ENCODE results near the gene ALKBH6.

DNA sequence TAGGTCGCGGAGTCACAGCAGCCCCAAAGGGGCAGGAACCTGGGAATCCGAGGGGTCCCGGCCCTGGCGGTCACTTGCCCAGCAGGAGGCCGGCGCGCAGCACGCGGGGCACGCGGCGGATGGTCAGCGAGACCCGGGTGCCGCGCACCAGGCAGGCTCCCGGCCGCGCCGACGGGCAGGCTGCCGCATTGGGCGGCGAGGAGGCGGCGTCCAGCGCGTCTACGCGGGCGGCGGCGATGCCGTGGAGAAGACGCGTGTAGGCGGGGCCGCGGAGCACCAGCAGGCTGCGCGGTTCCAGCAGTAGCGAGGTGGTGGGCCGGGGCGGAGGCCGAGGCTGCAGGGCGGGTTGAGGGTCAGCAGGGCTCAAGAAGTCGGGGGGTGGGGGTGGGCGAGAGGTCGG is 4.8 kb downstream of the ALKBH6 start:
- TF ChIP-seq, protein P1, sequence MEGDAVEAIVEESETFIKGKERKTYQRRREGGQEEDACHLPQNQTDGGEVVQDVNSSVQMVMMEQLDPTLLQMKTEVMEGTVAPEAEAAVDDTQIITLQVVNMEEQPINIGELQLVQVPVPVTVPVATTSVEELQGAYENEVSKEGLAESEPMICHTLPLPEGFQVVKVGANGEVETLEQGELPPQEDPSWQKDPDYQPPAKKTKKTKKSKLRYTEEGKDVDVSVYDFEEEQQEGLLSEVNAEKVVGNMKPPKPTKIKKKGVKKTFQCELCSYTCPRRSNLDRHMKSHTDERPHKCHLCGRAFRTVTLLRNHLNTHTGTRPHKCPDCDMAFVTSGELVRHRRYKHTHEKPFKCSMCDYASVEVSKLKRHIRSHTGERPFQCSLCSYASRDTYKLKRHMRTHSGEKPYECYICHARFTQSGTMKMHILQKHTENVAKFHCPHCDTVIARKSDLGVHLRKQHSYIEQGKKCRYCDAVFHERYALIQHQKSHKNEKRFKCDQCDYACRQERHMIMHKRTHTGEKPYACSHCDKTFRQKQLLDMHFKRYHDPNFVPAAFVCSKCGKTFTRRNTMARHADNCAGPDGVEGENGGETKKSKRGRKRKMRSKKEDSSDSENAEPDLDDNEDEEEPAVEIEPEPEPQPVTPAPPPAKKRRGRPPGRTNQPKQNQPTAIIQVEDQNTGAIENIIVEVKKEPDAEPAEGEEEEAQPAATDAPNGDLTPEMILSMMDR (IDR thresholded peaks at IDR 0.05; ENCODE audit: control extremely low read depth in 1 of 3, insufficient read depth in 1 of 3, low read depth in 1 of 3, low read length in 3 of 3): no peak
- TF ChIP-seq, protein P2, sequence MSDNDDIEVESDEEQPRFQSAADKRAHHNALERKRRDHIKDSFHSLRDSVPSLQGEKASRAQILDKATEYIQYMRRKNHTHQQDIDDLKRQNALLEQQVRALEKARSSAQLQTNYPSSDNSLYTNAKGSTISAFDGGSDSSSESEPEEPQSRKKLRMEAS (IDR thresholded peaks at IDR 0.05): peak; percentile 57; the same call in 1 of the 2 replicates
- TF ChIP-seq POLR2A (IDR thresholded peaks at IDR 0.05; ENCODE audit: control extremely low read depth in 1 of 2, low read depth in 2 of 2, low read length in 2 of 2): no peak
- TF ChIP-seq JUN (IDR thresholded peaks at IDR 0.05; ENCODE audit: low read depth, low read length): no peak
- TF ChIP-seq RFX5 (IDR thresholded peaks at IDR 0.05; ENCODE audit: borderline replicate concordance, low read depth, low read length): no peak
- TF ChIP-seq ATF2 (IDR thresholded peaks at IDR 0.05; ENCODE audit: low read length): no peak
- TF ChIP-seq BRCA1 (IDR thresholded peaks at IDR 0.05; ENCODE audit: low read depth, low read length): no peak
- no peak for TF ChIP-seq POLR2AphosphoS5 (IDR thresholded peaks at IDR 0.05; ENCODE audit: low read depth, low read length)
- peak; percentile 66; the same call in 1 of the 2 replicates for TF ChIP-seq RBBP5 (IDR thresholded peaks at IDR 0.05; ENCODE audit: borderline replicate concordance, low read depth, low read length)
- TF ChIP-seq EZH2 (IDR thresholded peaks at IDR 0.05; ENCODE audit: low read depth, low read length, severe bottlenecking): no peak
- TF ChIP-seq ZNF274 (IDR thresholded peaks at IDR 0.05; ENCODE audit: borderline replicate concordance, extremely low read depth, low read length): no peak
- TF ChIP-seq, protein P3, sequence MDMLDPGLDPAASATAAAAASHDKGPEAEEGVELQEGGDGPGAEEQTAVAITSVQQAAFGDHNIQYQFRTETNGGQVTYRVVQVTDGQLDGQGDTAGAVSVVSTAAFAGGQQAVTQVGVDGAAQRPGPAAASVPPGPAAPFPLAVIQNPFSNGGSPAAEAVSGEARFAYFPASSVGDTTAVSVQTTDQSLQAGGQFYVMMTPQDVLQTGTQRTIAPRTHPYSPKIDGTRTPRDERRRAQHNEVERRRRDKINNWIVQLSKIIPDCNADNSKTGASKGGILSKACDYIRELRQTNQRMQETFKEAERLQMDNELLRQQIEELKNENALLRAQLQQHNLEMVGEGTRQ (IDR thresholded peaks at IDR 0.05; ENCODE audit: low read length): no peak
- no peak for TF ChIP-seq NRF1 (IDR thresholded peaks at IDR 0.05; ENCODE audit: low read depth, low read length)
- TF ChIP-seq HDAC2 (IDR thresholded peaks at IDR 0.05; ENCODE audit: borderline replicate concordance in 1 of 2, low read depth in 2 of 2, low read length in 2 of 2): no peak
